ENCODE data around the gene MAGEB18. TPM values are rescaled to one million over a fixed set of nuclear protein-coding genes. Genes with fewer than 3 reads are reported as not detected.

MAGEB18 gene
- total RNA-seq, result not detected
- not detected for polyA plus RNA-seq

DNA sequence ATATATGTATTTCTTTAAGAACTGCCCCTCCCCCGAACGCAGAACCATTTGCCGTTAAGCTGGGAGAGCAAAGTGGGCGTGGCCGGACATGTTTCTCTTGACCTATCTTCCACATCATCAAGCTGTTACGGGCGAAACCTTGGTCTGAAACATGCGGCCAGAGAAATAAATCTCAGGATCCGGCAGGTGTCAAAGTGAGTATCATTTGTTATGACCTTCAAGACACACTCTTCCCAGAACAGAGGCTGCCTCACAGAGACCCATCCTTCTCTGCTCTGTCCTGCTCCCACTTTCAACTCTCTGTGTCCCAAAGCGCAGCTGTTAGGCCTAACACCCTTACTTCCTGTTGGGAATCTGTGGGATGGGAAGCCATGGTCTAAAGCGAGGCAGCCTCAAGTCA, at the start of gene MAGEB18:
TSS of gene MAGEB18 (plus strand) at position 70 of the 400 bp plus-strand sequence. CDS start 643 bp downstream, outside the sequence.
- DNase-seq (ENCODE audit: extremely low spot score), result no peak
- H3K36me3 ChIP-seq (ENCODE audit: insufficient read depth), result no peaks in the 10 kb centered on the region
- no peak within 1 kb of the TSS for H3K4me3 ChIP-seq (ENCODE audit: low read depth, low read length)
- 85% methylated on average over 11 of the region's 11 CpGs for WGBS
- no peak within 1 kb of the TSS for H3K27ac ChIP-seq (ENCODE audit: low read depth)
- no peaks in the 10 kb centered on the region for H3K4me1 ChIP-seq (ENCODE audit: insufficient read depth)

DNA sequence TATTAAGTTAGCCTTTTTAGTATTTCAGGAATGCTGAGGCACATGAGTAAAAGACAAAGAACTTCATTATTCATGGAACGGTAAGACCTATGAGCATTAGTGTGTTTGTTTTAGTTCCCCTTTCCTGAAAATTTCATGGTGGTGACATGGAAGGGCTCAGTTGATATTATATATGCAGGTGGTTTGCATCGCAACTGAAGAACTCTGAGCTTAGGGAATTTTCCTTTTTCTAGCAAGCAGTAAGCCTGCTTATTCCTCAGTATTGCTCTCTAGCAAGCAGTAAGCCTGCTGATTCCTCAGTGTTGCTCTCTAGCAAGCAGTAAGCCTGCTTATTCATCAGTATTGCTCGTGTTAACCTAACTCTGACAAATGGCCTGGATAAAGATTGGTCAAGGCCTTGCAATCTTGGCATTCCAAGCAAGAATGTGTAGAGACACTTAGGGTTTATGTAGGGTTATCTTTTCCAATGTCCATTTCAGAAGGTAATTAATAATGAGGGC, 37.7 kb upstream of the MAGEB18 start:
- Histone ChIP-seq H3K27ac (ENCODE audit: low read depth) (no peak overlapping the region), H3K4me1 (ENCODE audit: insufficient read depth) (no peaks in the 10 kb centered on the region), H3K4me3 (ENCODE audit: low read depth, low read length) (no peak overlapping the region), H3K36me3 (ENCODE audit: insufficient read depth) (no peaks in the 10 kb centered on the region)
- 56% methylated on average over 3 of the region's 3 CpGs for WGBS
- DNase-seq (ENCODE audit: extremely low spot score), result no peak

DNA sequence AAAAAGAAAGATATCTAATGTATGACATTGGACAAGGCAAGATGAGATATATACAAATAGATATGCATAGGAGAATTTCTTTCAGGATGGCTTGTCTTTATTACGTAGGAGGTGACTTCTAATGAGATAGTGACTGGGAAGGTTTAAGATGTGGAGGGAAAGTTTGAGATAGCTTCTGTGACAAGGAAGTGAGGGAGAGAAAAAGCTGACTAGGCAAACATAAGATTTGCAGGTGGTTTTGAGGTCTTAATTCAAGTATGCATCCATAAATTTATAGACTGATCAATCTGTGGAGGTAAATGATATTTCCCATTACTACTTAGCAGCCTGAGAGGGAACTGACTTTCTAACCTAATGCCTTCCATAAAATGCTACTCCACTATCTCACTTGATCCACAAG, 29.0 kb upstream of the MAGEB18 start:
- Histone ChIP-seq H3K27ac (ENCODE audit: low read depth) (no peak overlapping the region), H3K4me3 (ENCODE audit: low read depth, low read length) (no peak overlapping the region), H3K36me3 (ENCODE audit: insufficient read depth) (no peaks in the 10 kb centered on the region), H3K4me1 (ENCODE audit: insufficient read depth) (no peaks in the 10 kb centered on the region)
- 97% methylated on average over 1 of the region's 1 CpG for WGBS
- no peak for DNase-seq (ENCODE audit: extremely low spot score)

DNA sequence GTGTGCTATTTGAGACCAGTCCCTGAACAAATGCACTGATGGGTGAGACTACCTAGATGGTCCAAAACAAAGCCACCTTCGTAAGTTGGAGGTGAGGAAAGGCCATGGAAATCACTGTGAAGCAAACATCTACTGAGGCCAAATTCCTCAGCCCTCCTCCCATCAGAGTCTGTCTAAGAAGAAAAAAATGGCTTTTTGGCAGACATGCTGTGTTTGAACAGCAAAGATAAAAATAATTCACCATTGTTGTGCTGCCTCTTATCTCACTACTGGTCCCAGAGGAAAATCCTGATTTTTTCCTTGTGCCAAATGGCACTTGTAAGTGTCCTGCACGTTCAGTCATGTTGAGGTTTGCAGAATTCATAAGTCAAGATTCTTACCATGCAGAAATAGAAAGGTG, 7.9 kb downstream of the MAGEB18 start:
- no peak overlapping the region for H3K27ac ChIP-seq (ENCODE audit: low read depth)
- H3K4me1 ChIP-seq (ENCODE audit: insufficient read depth), result no peaks in the 10 kb centered on the region
- no peaks in the 10 kb centered on the region for H3K36me3 ChIP-seq (ENCODE audit: insufficient read depth)
- WGBS, result 23% methylated on average over 2 of the region's 2 CpGs
- no peak for DNase-seq (ENCODE audit: extremely low spot score)
- no peak overlapping the region for H3K4me3 ChIP-seq (ENCODE audit: low read depth, low read length)

DNA sequence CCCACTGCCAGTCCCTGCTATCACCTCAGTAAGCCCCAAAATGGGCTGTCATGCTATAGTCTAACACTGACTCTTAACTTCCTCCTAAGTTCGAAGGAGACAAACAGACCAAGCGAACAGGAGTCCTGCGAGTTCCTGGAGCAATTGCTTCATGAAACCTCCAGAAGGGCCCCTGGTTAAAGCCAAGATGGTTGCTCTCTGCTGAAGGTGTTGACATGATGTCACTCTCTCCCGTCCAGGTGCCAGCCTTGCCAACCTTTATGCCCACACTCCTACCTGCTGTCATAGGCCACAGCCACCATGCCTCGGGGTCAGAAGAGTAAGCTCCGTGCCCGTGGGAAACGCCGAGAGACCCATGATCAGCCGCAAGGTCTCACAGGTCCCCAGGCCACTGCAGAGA, 22.2 kb downstream of the MAGEB18 start, which contains the start of gene MAGEB6B:
TSS of gene MAGEB6B (plus strand) at position 301 of the 400 bp plus-strand sequence. CDS start at position 301, 0 bp downstream.
- H3K27ac ChIP-seq (ENCODE audit: low read depth), result no peak within 1 kb of the TSS

More for the DNA sequence above, 22.2 kb downstream of the MAGEB18 start, which contains the start of gene MAGEB6B:
- DNase-seq (ENCODE audit: extremely low spot score), result no peak
- WGBS, result 98% methylated on average over 10 of the region's 10 CpGs
- Histone ChIP-seq H3K36me3 (ENCODE audit: insufficient read depth) (no peaks in the 10 kb centered on the region), H3K4me1 (ENCODE audit: insufficient read depth) (no peaks in the 10 kb centered on the region), H3K4me3 (ENCODE audit: low read depth, low read length) (no peak within 1 kb of the TSS)

Other genes starting within 250 kb of the MAGEB18 start
- gene MAGEB6B, start 22.3 kb downstream of the MAGEB18 start, total RNA-seq, result not detected
- not detected for gene MAGEB6B, start 22.3 kb downstream of the MAGEB18 start, polyA plus RNA-seq
- gene MAGEB6, start 54.1 kb downstream of the MAGEB18 start, total RNA-seq, result not detected
- not detected for gene MAGEB6, start 54.1 kb downstream of the MAGEB18 start, polyA plus RNA-seq
- gene MAGEB5, start 77.8 kb downstream of the MAGEB18 start, total RNA-seq, result not detected
- gene MAGEB5, start 77.8 kb downstream of the MAGEB18 start, polyA plus RNA-seq, result not detected